ENCODE data around the gene UTS2. TPM values are rescaled to one million over a fixed set of nuclear protein-coding genes. Genes with fewer than 3 reads are reported as not detected.

UTS2 gene
- total RNA-seq, 1 donor from 2014 or later = not detected

DNA sequence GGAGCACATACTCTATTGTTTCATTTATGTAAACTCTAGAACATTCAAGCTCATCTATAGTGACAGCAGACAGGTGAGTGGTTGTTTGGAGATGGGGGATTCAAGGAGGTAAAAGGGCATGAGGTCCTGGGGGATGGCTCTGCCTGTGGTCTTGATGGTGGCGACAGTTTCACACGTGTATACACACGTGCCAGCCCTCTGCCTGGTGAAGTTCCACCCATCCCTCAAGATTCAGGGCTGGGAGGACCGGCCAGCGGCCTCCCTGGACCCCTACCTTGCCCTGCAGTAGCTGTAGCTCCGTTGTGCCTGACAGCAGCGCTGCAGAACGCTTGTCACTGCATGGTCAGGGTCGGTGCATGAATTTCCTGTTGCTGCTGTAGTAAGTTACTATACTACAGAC lies 38.9 kb upstream of the UTS2 start:
- no peak for DNase-seq
- TF ChIP-seq, protein P1, sequence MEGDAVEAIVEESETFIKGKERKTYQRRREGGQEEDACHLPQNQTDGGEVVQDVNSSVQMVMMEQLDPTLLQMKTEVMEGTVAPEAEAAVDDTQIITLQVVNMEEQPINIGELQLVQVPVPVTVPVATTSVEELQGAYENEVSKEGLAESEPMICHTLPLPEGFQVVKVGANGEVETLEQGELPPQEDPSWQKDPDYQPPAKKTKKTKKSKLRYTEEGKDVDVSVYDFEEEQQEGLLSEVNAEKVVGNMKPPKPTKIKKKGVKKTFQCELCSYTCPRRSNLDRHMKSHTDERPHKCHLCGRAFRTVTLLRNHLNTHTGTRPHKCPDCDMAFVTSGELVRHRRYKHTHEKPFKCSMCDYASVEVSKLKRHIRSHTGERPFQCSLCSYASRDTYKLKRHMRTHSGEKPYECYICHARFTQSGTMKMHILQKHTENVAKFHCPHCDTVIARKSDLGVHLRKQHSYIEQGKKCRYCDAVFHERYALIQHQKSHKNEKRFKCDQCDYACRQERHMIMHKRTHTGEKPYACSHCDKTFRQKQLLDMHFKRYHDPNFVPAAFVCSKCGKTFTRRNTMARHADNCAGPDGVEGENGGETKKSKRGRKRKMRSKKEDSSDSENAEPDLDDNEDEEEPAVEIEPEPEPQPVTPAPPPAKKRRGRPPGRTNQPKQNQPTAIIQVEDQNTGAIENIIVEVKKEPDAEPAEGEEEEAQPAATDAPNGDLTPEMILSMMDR (IDR thresholded peaks at IDR 0.05; ENCODE audit: borderline replicate concordance) = no peak
- Histone ChIP-seq H3K36me3 (no peaks in the 10 kb centered on the region), H3K27me3 (ENCODE audit: low read depth) (peaks cover 52% of the 10 kb centered on the region), H3K4me3 (no peak overlapping the region), H3K4me1 (no peaks in the 10 kb centered on the region), H3K27ac (replicated peaks) (no peak overlapping the region), H3K9me3 (replicated peaks) (no peaks in the 10 kb centered on the region)
- intact Hi-C loops (cut with micrococcal nuclease) = no loop called here

DNA sequence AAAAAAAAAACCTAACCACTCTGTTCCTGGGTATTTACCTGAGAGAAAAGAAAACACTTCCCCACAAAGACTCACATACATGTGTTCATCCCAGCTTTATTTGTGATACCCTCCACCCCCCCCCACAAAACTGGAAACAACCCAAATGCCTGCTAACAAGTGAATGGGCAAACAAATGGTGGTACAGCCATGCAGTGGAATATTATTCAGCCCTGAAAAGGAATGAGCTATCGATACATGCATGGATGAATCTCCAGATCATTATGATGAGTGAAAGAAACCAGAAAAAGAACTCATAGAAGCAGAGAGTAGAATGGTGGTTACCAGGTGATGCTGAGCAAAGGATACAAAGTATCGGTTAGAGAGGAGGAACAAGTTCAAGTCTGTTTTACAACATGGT lies 38.0 kb upstream of the UTS2 start:
- Histone ChIP-seq H3K36me3 (no peaks in the 10 kb centered on the region), H3K4me1 (no peaks in the 10 kb centered on the region), H3K9me3 (replicated peaks) (no peaks in the 10 kb centered on the region), H3K27me3 (ENCODE audit: low read depth) (peaks cover 62% of the 10 kb centered on the region), H3K4me3 (no peak overlapping the region), H3K27ac (replicated peaks) (no peak overlapping the region)
- TF ChIP-seq, protein P1 (IDR thresholded peaks at IDR 0.05; ENCODE audit: borderline replicate concordance) = no peak
- intact Hi-C loops (cut with micrococcal nuclease) = no loop called here
- DNase-seq = no peak

DNA sequence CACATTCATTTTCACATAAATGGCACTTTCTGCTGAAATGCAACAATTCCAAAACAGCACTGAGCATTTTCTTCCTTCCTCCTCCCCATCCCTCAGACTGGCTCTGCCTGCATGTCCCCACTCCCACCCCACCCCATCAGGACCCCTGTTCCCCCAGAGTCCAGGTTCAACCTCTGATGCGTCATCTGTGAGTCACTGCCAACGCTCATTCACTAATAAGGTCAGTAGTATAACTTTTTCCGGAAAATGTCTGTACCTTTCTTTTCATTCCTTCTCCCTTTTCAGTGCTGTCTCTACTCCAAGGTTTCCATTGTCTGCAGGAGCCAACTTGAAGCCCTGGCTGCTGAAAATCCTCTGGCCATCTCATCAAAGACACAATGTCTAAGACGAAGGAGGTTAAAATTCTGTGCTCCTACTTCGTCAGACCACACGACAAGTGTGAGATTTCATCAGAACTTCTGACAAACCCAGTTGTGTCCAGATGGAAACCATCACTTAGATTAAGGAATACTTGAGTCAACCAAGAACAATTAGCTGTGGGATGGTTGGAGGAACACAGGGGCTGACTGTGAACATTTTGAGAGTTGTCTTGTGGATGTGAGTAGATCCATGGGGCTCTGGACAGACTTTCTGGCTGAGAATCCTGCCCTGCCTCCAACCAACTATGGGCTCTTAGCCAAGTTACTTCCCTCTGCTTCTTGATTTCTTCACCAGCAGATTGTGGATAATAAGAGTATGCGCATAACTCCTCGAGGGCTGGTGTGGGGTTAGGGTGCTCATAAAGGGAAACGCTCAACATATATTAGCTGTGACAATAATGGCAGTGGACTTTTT lies 35.6 kb upstream of the UTS2 start:
- Histone ChIP-seq H3K27ac (replicated peaks) (no peak overlapping the region), H3K36me3 (no peaks in the 10 kb centered on the region), H3K27me3 (ENCODE audit: low read depth) (peaks cover 67% of the 10 kb centered on the region), H3K9me3 (replicated peaks) (no peaks in the 10 kb centered on the region), H3K4me3 (no peak overlapping the region), H3K4me1 (no peaks in the 10 kb centered on the region)
- DNase-seq = no peak
- TF ChIP-seq, protein P1 (IDR thresholded peaks at IDR 0.05; ENCODE audit: borderline replicate concordance) = no peak
- intact Hi-C loops (cut with micrococcal nuclease) = no loop called here

DNA sequence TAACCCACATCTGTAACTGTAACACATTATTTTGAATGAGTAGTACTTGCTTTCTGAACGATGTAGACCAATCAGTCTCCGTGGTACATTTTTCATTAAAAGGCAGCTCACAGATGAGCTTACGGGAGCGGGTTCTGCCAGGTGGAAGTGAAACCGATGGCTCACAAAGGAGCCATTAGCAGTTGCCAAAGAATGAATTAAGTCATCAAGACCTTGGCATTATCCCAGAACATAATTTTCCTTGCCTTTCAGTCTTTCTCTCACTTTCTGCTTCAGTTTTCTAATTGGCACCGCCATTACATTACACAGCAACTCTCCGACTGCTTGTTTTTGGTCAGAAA lies 33.5 kb upstream of the UTS2 start:
- intact Hi-C loops (cut with micrococcal nuclease) = no loop called here

DNA sequence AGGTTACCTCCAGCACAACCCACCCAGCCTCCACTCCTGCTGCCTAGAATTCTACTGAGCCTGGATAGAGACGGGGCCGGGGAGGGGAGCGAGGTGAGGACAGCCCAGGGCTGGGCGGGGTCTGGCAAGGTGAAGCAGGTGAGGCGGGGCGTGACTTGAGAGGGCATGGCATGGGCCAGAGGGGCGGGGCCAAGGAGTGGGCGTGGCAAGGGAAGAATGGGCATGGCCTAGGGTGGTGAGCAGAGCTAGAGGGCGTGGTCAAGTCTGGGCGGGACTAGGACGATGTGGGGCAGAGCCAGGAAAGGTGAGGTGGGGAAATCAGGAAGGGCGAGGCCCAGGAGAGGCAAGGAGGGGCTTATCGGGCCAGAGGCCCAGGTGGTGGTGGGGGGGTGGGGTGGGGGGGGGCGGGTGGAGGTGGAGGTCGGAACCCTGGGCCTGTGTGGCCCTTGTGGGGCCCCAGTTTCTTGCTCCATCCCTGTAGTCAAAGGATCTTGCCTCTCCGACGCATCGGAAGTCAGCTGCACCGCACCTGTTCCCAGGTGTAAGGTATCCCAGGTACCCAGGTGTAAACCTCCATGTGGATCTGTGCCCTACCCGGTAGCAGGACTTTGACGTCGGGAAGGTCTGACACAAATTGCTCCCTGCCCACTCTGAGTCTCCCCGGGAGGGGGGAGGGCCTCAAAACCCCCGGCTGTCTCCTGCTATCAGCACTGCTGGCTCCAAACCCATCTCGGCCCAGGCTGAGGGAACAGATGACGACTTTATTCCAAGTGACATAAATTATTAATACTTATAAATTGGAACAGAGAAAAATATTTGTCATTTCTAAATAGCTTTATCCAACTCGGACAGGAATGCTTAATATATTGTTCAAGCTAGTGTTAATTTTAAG lies 32.9 kb upstream of the UTS2 start:
- H3K4me3 ChIP-seq = no peak overlapping the region
- no peak overlapping the region for H3K27ac ChIP-seq (replicated peaks)
- DNase-seq = no peak
- no peaks in the 10 kb centered on the region for H3K36me3 ChIP-seq
- TF ChIP-seq, protein P1 (IDR thresholded peaks at IDR 0.05; ENCODE audit: borderline replicate concordance) = no peak
- H3K9me3 ChIP-seq (replicated peaks) = no peaks in the 10 kb centered on the region
- peaks cover 54% of the 10 kb centered on the region for H3K27me3 ChIP-seq (ENCODE audit: low read depth)
- intact Hi-C loops (cut with micrococcal nuclease) = no loop called here
- H3K4me1 ChIP-seq = no peaks in the 10 kb centered on the region

More for the DNA sequence above, 33.5 kb upstream of the UTS2 start:
- Histone ChIP-seq H3K4me3 (no peak overlapping the region), H3K9me3 (replicated peaks) (no peaks in the 10 kb centered on the region), H3K36me3 (no peaks in the 10 kb centered on the region), H3K27me3 (ENCODE audit: low read depth) (peaks cover 55% of the 10 kb centered on the region), H3K4me1 (no peaks in the 10 kb centered on the region), H3K27ac (replicated peaks) (no peak overlapping the region)
- no peak for DNase-seq
- TF ChIP-seq, protein P1 (IDR thresholded peaks at IDR 0.05; ENCODE audit: borderline replicate concordance) = no peak
